ENCODE data around the gene BLZF1.
A peak's percentile ranks its signal among the peaks of the same experiment; 100 is the strongest.
"Not testable (repeated sequence)": the region's sequence is repeated elsewhere in the genome, so short reads cannot be mapped to it uniquely, and the experiment has no call there.

BLZF1 gene

GRCh38 chr1:169360415-169360814 lies 7.6 kb upstream of the BLZF1 start:
- DNase-seq (ENCODE audit: low read depth): no peak

GRCh38 chr1:169361281-169361680 lies 6.7 kb upstream of the BLZF1 start:
- DNase-seq (ENCODE audit: low read depth): no peak

- DNase-seq (ENCODE audit: low read depth): no peak
Measured at GRCh38 chr1:169363046-169363730, 4.8 kb upstream of the BLZF1 start.

- DNase-seq (ENCODE audit: low read depth): no peak
Measured at GRCh38 chr1:169364948-169365347, 3.0 kb upstream of the BLZF1 start.

- DNase-seq (ENCODE audit: low read depth): no peak
Measured at GRCh38 chr1:169367096-169367685, 804 bp upstream of the BLZF1 start.

GRCh38 chr1:169368406-169368769 lies 393 bp downstream of the BLZF1 start:
- DNase-seq (ENCODE audit: low read depth): no peak

GRCh38 chr1:169371404-169371803 lies 3.4 kb downstream of the BLZF1 start:
- DNase-seq (ENCODE audit: low read depth): no peak

GRCh38 chr1:169381162-169381561 lies 13.2 kb downstream of the BLZF1 start:
- DNase-seq (ENCODE audit: low read depth): no peak

GRCh38 chr1:169383449-169383848 lies 15.5 kb downstream of the BLZF1 start:
- DNase-seq (ENCODE audit: low read depth): no peak

GRCh38 chr1:169387399-169387798 lies 19.4 kb downstream of the BLZF1 start:
- no peak for DNase-seq (ENCODE audit: low read depth)

- DNase-seq (ENCODE audit: low read depth): no peak
Measured at GRCh38 chr1:169390303-169390702, 22.3 kb downstream of the BLZF1 start.

GRCh38 chr1:169392406-169392805 lies 24.4 kb downstream of the BLZF1 start:
- DNase-seq (ENCODE audit: low read depth): no peak

- DNase-seq (ENCODE audit: low read depth): no peak
Measured at GRCh38 chr1:169395955-169396354, 28.0 kb downstream of the BLZF1 start.

- not testable (repeated sequence) for DNase-seq (ENCODE audit: low read depth)
Measured at GRCh38 chr1:169402578-169402977, 34.6 kb downstream of the BLZF1 start.

- DNase-seq (ENCODE audit: low read depth): not testable (repeated sequence)
Measured at GRCh38 chr1:169408340-169408739, 40.3 kb downstream of the BLZF1 start.

GRCh38 chr1:169414952-169415351 lies 47.0 kb downstream of the BLZF1 start:
- DNase-seq (ENCODE audit: low read depth): no peak

- DNase-seq (ENCODE audit: low read depth): no peak
Measured at GRCh38 chr1:169421309-169421708, 53.3 kb downstream of the BLZF1 start.

GRCh38 chr1:169426174-169426705 lies 58.2 kb downstream of the BLZF1 start:
- DNase-seq (ENCODE audit: low read depth): no peak

GRCh38 chr1:169427081-169427641 lies 59.2 kb downstream of the BLZF1 start, which contains the start of gene CCDC181:
TSS of gene CCDC181 (minus strand) at chr1:169427474. CDS start at chr1:169424927, 2,547 bp downstream.
- peak; percentile 24 for DNase-seq (ENCODE audit: low read depth)
